COR-L47 (cell line): Measurements from ENCODE around the gene UGT8.
A peak's percentile ranks its signal among the peaks of the same experiment; 100 is the strongest.
"Not testable (repeated sequence)": the region's sequence is repeated elsewhere in the genome, so short reads cannot be mapped to it uniquely, and the experiment has no call there.

ENCODE experiments used
- DNase-seq: peaks from one replicate; lab custom pipeline; 2025; lab: John Stamatoyannopoulos, UW

The UGT8 gene

GRCh38 chr4:114598191-114599121 is at the start of gene UGT8:
Gene UGT8, plus strand, starts transcription at chr4:114598807. Its CDS starts 24,074 bp downstream, at chr4:114622881.
- peak; percentile 89 for DNase-seq

GRCh38 chr4:114549638-114550037 is 49.0 kb upstream of the UGT8 start:
- DNase-seq: no peak

GRCh38 chr4:114558446-114559020 is 40.1 kb upstream of the UGT8 start:
- no peak for DNase-seq

DNA sequence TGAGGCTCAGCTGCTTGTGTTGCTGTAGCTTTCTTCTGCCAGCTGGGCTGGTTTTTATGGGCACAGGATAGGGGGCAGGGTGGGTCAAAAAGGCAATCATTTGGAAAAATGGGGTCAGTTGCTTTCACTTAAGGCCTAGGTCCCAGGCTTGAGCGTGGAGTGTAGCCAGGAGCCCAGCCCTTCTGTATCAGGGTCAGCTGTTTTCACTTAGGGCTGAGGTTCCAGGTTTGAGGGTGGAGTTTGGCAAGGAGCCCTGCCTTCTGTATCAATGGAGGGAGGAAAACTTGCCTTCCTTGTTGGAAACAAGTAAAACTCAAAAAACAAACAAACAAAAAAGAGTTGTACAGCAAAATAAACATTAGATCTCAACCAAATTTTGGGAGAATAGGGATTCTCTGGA is 37.0 kb upstream of the UGT8 start:
- DNase-seq: no peak

- DNase-seq: no peak
Measured at GRCh38 chr4:114562176-114562904, 36.3 kb upstream of the UGT8 start.

DNA sequence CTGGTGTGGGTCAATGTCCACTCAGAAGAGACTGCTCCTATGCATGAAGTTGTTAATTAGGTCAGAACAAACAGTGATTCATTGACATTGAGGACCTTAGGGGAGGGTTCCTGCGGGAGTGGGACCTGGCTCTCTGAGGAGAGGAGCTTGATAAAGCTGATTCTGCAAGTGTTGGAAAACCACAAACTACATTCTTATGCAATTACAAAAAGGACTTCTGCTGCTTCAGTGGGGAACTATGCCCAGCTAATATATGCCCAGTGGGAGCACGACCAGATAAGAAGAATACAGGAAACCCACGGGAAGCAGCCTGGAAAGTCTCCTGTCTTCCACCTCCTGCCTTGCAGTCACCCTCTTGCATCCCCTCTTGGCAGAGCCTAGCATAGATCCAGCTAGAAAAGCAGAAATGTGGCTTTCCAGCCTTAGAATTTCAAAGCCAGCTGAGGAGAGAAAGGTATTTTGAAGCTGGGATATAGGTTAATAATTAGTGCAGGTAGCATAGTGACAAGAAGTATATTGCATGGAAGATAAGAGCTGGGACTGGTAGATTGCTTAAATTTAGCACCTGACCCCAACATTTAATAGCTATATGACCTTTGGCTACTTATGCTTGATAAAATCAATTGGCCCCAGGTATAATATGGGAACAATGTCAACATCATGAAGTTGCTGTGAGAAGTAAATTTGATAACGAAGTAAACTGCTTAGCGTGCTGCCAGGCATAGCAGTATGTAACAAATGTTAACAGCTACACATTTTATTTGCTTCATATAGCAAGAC is 34.9 kb upstream of the UGT8 start:
- DNase-seq: no peak

GRCh38 chr4:114577386-114577785 is 21.2 kb upstream of the UGT8 start:
- DNase-seq: no peak

DNA sequence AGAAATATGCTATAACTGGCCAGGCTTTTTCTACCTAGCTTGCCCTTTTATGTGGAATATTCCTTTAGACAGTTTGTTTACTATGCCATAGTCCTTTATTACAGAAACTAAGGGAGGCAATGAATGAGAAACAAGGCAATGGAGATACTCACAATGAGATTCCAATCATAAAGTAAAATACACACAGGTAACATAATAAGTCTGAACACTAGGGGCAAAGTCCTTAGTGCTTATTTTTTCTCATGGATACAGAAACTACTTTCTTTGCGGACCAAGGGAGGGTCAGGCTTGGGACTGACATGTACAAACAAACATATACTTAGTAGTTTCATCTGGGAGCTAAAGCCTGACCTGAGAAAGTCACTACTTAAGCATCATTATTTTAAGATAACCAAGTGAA is 16.0 kb upstream of the UGT8 start:
- no peak for DNase-seq

GRCh38 chr4:114588305-114588704 is 10.3 kb upstream of the UGT8 start:
- DNase-seq: no peak

GRCh38 chr4:114590360-114590759 is 8.2 kb upstream of the UGT8 start:
- not testable (repeated sequence) for DNase-seq

GRCh38 chr4:114593526-114593925 is 5.1 kb upstream of the UGT8 start:
- no peak for DNase-seq

GRCh38 chr4:114595207-114595606 is 3.4 kb upstream of the UGT8 start:
- DNase-seq: no peak

DNA sequence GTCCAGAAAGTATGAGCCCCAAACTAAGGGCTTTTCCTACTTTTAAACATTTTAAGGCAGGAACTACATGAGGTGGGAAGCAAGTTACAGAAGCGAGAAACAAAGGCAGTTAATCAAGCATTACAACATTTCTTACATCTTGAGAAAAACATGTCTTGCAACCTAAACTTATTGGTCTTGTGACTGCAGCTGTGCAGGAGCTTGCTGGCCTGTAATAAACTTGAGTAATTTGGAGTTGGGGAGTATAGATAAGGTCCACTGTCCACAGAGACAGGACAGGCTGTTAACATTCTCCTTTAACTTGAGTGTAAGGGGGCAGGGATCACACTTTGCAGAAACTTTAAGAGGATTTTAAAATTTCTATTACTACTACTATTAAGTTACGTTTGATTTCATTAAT is 2.7 kb upstream of the UGT8 start:
- DNase-seq: no peak

DNA sequence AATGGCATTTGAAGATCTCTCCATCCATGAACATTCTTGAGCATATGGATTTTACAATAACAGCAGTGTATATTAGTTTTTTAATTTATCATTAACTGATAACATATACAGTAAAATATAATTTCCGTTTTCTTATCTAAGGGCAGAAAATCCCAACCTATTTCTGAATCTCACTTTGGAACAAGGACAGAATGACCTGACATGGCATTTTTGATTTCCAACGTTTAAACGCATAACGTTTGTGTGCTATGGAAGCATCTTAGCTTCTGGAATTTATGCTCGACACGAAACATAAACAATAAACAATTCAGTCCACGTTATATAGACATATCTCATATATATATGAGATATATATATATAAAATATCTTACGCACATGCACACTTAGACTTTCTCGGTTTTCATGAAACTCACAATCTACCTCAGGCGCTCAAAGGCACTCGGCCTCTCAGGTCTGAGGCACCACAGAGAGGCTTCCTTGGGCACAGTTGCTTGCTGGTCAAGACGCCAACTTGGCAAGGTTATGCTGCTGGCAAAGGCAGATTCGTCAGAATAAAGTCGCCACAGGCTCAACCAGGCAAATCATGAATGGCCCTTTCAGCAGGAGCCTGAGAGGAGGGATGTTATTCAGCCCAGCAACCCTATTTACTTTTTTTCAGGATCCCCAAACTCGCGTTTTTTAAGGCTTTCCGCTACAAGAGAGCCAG is 1.0 kb upstream of the UGT8 start:
- peak; percentile 12 for DNase-seq

GRCh38 chr4:114599231-114599902 is 760 bp downstream of the UGT8 start:
- peak; percentile 49 for DNase-seq

GRCh38 chr4:114599903-114600552 is 1.4 kb downstream of the UGT8 start:
- DNase-seq: peak; percentile 32

DNA sequence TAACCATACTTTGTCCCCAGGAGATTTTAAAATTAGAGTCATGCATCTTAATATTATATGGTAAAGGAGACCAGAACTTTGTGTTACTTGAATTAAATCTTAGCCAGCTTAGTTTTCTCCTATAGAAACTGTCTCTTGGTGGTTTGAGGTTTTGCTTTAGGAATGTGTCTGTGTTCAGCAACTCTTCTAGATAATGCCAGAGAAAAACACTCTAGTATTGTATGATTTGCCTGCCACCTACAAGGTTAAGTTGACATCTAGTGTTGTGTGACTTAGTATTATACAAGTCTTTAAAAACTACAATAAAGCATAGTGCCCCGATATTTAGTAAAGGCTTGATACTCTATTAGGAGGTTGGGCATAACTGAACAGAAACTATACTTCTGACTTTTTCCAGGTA is 2.1 kb downstream of the UGT8 start:
- no peak for DNase-seq

DNA sequence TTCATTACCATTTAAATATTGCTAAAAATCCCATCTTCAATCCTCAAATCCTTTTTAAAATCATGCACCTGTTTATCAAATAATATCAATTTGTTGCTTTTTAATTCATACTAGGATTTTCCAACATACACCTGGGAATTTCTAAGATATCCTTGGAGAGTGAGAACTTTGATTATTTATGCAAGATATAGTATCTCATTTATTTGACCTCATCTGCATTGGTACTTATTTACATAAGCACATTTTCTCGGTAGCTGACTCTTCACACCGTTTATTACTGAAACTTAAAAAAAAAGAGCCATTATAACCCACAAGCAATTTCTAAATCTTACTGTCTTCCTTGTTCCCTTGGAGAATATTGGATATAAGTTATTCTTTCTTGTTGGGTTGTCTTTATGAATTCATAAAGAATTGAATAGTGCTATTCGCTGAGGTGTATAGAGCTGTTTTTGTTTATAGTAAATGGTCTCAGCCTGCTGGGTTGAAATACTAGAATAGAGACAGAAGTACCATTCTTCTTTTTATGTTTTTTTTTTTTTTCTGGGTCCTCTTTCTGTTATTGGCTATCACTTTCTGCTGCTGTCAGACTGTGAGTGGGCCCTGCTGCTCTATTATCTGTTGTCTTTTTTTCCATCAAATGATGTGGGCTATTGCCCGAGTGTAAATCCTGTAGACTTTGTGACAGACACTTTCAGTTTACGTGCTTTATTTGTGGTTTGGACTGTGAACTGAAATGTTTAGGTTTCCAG is 2.9 kb downstream of the UGT8 start:
- no peak for DNase-seq

DNA sequence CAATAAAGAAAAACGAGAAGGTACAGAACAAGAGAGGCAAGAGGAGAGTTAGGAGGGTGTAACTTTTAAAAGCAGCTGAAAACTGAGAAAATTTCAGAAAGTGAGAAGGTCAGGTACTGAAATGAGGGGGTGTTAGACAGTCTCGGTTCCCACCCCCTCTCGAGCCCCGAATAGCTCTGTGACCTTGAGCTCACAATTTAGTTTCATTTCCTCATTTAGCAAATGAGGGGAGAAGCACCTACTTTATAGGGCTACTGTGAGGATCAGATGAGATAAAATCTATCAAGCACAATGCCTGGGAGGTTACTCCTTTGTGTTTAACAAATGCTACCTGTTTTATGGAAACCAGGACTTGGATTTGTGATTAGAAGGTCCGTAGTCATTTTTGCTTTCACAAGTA is 4.9 kb downstream of the UGT8 start:
- DNase-seq: no peak

- peak; percentile 79 for DNase-seq
Measured at GRCh38 chr4:114606245-114606644, 7.6 kb downstream of the UGT8 start.
